IMR-90 (cell line): Measurements from ENCODE around the gene ZNF507. TPM values are rescaled to one million over a fixed set of nuclear protein-coding genes. Genes with fewer than 3 reads are reported as not detected.
A peak's percentile ranks its signal among the peaks of the same experiment; 100 is the strongest.

Experiments used
- ATAC-seq: fragments of 200-7000 bp; cut with Tn5 transposase; 2 replicates; pipeline ENCODE4 v1.9.1; 2020; ENCODE audit warnings: low read depth, mild to moderate bottlenecking, moderate library complexity
- BruUV-seq: library from RNA; stranded (reverse); fragments of 400-500 nt; replicated peaks from 2 replicates; lab custom pipeline; 2021; lab: Mats Ljungman, UMichigan
- CTCF ChIA-PET: fragments of 300-600 bp; formaldehyde crosslinking; extraction: SDS; loops from one replicate; lab custom pipeline; 2021; ENCODE audit warnings: antibody characterized with exemption; lab: Yijun Ruan, JAX
- POLR2A ChIA-PET: fragments of 300-600 bp; sonication (Branson Sonifier 250); formaldehyde crosslinking; loops from one replicate; lab custom pipeline; 2022; ENCODE audit warnings: antibody characterized with exemption; ENCODE audit not compliant: unreplicated experiment; lab: Charles Lee
- DNase-seq: peaks from one replicate; pipeline ENCODE4 v3.0.0; 2013
- H2AFZ ChIP-seq: replicated peaks from 2 replicates; pipeline ENCODE3; 2013; ENCODE audit warnings: low read length, mild to moderate bottlenecking; ENCODE audit not compliant: poor library complexity
- H2AK5ac ChIP-seq: 2 replicates; pipeline ENCODE4 v1.6.1; 2013; ENCODE audit warnings: low read depth, low read length, inconsistent platforms
- H2AK9ac ChIP-seq: replicated peaks from 2 replicates; pipeline ENCODE3; 2013; ENCODE audit warnings: mild to moderate bottlenecking, low read depth, low read length, moderate library complexity; ENCODE audit not compliant: poor library complexity
- H2BK120ac ChIP-seq: 2 replicates; pipeline ENCODE4 v1.6.1; 2013; ENCODE audit warnings: low read depth, low read length, inconsistent platforms
- H2BK15ac ChIP-seq: 3 replicates; pipeline ENCODE4 v1.6.1; 2013; ENCODE audit warnings: low read depth, low read length, inconsistent platforms
- H2BK20ac ChIP-seq: 2 replicates; pipeline ENCODE4 v1.6.1; 2013; ENCODE audit warnings: low read depth, mild to moderate bottlenecking, inconsistent platforms, low read length, moderate library complexity
- H2BK5ac ChIP-seq: 2 replicates; pipeline ENCODE4 v1.6.1; 2013; ENCODE audit warnings: mild to moderate bottlenecking, low read depth, low read length, inconsistent platforms; ENCODE audit not compliant: poor library complexity, severe bottlenecking
- H3K14ac ChIP-seq: replicated peaks from 2 replicates; pipeline ENCODE4 v1.6.1; 2013; ENCODE audit warnings: low read depth, low read length, inconsistent platforms
- H3K18ac ChIP-seq: 2 replicates; pipeline ENCODE4 v1.6.1; 2013; ENCODE audit warnings: low read depth, low read length, control low read depth
- H3K23ac ChIP-seq: 2 replicates; pipeline ENCODE4 v1.6.1; 2013; ENCODE audit warnings: low read depth, low read length, inconsistent platforms
- H3K27ac ChIP-seq: 2 replicates; pipeline ENCODE4 v1.5.1; 2013; ENCODE audit warnings: mild to moderate bottlenecking, control low read depth, low read length; ENCODE audit not compliant: insufficient read depth
- H3K27me3 ChIP-seq: 2 replicates; pipeline ENCODE4 v1.6.1; 2013; ENCODE audit warnings: low read length; ENCODE audit not compliant: control insufficient read depth, insufficient read depth
- H3K36me3 ChIP-seq: 2 replicates; pipeline ENCODE4 v1.6.1; 2013; ENCODE audit warnings: low read length, mixed read lengths; ENCODE audit not compliant: control insufficient read depth, insufficient read depth
- H3K4ac ChIP-seq: 2 replicates; pipeline ENCODE4 v1.6.1; 2013; ENCODE audit warnings: low read depth, low read length, inconsistent platforms
- H3K4me1 ChIP-seq: 2 replicates; pipeline ENCODE4 v1.6.1; 2013; ENCODE audit warnings: low read length, mixed read lengths; ENCODE audit not compliant: control insufficient read depth, insufficient read depth
- H3K4me2 ChIP-seq: 2 replicates; pipeline ENCODE4 v1.6.1; 2013; ENCODE audit warnings: low read depth, mild to moderate bottlenecking, control low read depth, low read length, moderate library complexity
- H3K4me3 ChIP-seq: 2 replicates; pipeline ENCODE4 v1.5.1; 2013; ENCODE audit warnings: low read depth, mild to moderate bottlenecking, control low read depth, low read length, moderate library complexity; ENCODE audit not compliant: insufficient read depth
- H3K56ac ChIP-seq: 2 replicates; pipeline ENCODE4 v1.6.1; 2013; ENCODE audit warnings: low read length, inconsistent platforms; ENCODE audit not compliant: insufficient read depth; ENCODE audit errors: extremely low read depth
- H3K79me1 ChIP-seq, 2 experiments: 2 replicates each; pipeline ENCODE4 v1.6.1; 2013; ENCODE audit warnings: low read length in 2 of 2, inconsistent platforms in 1 of 2, low read depth in 1 of 2
- H3K9ac ChIP-seq: 2 replicates; pipeline ENCODE4 v1.6.1; 2013; ENCODE audit warnings: low read depth, low read length, control low read depth
- H3K9me1 ChIP-seq: 2 replicates; pipeline ENCODE4 v1.6.1; 2013; ENCODE audit warnings: low read length, inconsistent platforms; ENCODE audit not compliant: insufficient read depth
- H3K9me3 ChIP-seq: 2 replicates; pipeline ENCODE4 v1.6.1; 2013; ENCODE audit warnings: low read length; ENCODE audit not compliant: control insufficient read depth, insufficient read depth
- H4K20me1 ChIP-seq: 2 replicates; pipeline ENCODE4 v1.6.1; 2013; ENCODE audit warnings: low read length, inconsistent platforms; ENCODE audit not compliant: insufficient read depth
- H4K5ac ChIP-seq: 2 replicates; pipeline ENCODE4 v1.6.1; 2013; ENCODE audit warnings: mild to moderate bottlenecking, low read depth, low read length, control low read depth
- H4K8ac ChIP-seq, 2 experiments: 2 replicates each; pipeline ENCODE4 v1.6.1; 2013; ENCODE audit warnings: low read depth in 2 of 2, low read length in 2 of 2, control low read depth in 1 of 2, inconsistent platforms in 1 of 2
- H4K91ac ChIP-seq: 2 replicates; pipeline ENCODE4 v1.6.1; 2013; ENCODE audit warnings: low read depth, low read length, inconsistent platforms; ENCODE audit not compliant: insufficient read depth
- BHLHE40 ChIP-seq: fragments of 150-350 bp; IDR thresholded peaks from 2 replicates; pipeline ENCODE4 v1.6.1; 2016; ENCODE audit warnings: mild to moderate bottlenecking, low read depth, low read length
- CEBPB ChIP-seq: IDR thresholded peaks from 2 replicates; pipeline ENCODE4 v1.6.1; 2012; ENCODE audit warnings: low read depth, low read length, improper control_type of control experiment
- CHD1 ChIP-seq: IDR thresholded peaks from 2 replicates; pipeline ENCODE4 v1.6.1; 2012; ENCODE audit warnings: low read depth, low read length, improper control_type of control experiment
- CTCF ChIP-seq: conservative IDR thresholded peaks from 2 replicates; pipeline ENCODE4 v1.5.1; 2012; ENCODE audit warnings: mild to moderate bottlenecking, low read depth, low read length, improper control_type of control experiment
- FOS ChIP-seq: fragments of 150-350 bp; IDR thresholded peaks from 2 replicates; pipeline ENCODE4 v1.6.1; 2016; ENCODE audit warnings: low read depth, low read length
- MAFK ChIP-seq: IDR thresholded peaks from 2 replicates; pipeline ENCODE4 v1.6.1; 2012; ENCODE audit warnings: low read depth, low read length, improper control_type of control experiment
- MAZ ChIP-seq: IDR thresholded peaks from 2 replicates; pipeline ENCODE4 v1.6.1; 2012; ENCODE audit warnings: low read depth, mild to moderate bottlenecking, low read length, improper control_type of control experiment, moderate library complexity, borderline replicate concordance
- MXI1 ChIP-seq: IDR thresholded peaks from 2 replicates; pipeline ENCODE4 v1.6.1; 2012; ENCODE audit warnings: low read depth, mild to moderate bottlenecking, low read length, moderate library complexity, borderline replicate concordance
- NFE2L2 ChIP-seq: fragments of 150-350 bp; IDR thresholded peaks from 2 replicates; pipeline ENCODE4 v1.6.1; 2016; ENCODE audit warnings: low read depth, mild to moderate bottlenecking, low read length
- POLR2A ChIP-seq: IDR thresholded peaks from 2 replicates; pipeline ENCODE4 v1.6.1; 2012; ENCODE audit warnings: mild to moderate bottlenecking, low read depth, low read length
- RAD21 ChIP-seq: IDR thresholded peaks from 2 replicates; pipeline ENCODE4 v1.6.1; 2012; ENCODE audit warnings: low read length, improper control_type of control experiment
- RCOR1 ChIP-seq: IDR thresholded peaks from 2 replicates; pipeline ENCODE4 v1.6.1; 2012; ENCODE audit warnings: mild to moderate bottlenecking, low read length, improper control_type of control experiment; ENCODE audit not compliant: insufficient replicate concordance
- RFX5 ChIP-seq: IDR thresholded peaks from 2 replicates; pipeline ENCODE4 v1.8.0; 2012; ENCODE audit warnings: low read depth, mild to moderate bottlenecking, low read length, moderate library complexity
- USF2 ChIP-seq: fragments of 150-350 bp; IDR thresholded peaks from 2 replicates; pipeline ENCODE4 v1.6.1; 2017; ENCODE audit warnings: mild to moderate bottlenecking, antibody characterized with exemption, low read length, low read depth
- WGBS, 2 experiments: methylation state at CpG; one replicate each; pipeline versions ENCODE4 v1.1.5 to v1.1.7; 2013; ENCODE audit warnings: missing lambda C conversion rate in 2 of 2; ENCODE audit not compliant: insufficient read length in 1 of 2; ENCODE audit errors: extremely low coverage in 2 of 2; 5-methylcytosine and 5-hydroxymethylcytosine counted together
- dilution Hi-C: fragments of 300-500 bp; cut with HindIII; formaldehyde crosslinking; loops from one replicate; pipeline ENCODE4 v1.14.3; 2018; ENCODE audit warnings: low sequenced_read_pairs; ENCODE audit not compliant: unreplicated experiment
- in situ Hi-C: fragments of 300-500 bp; cut with MboI; formaldehyde crosslinking; loops from 3 replicates; pipeline ENCODE4 v1.14.3; 2019; ENCODE audit warnings: low sequenced_read_pairs, inconsistent platforms, mixed read lengths
- intact Hi-C: fragments of 100-400 bp; cut with micrococcal nuclease; formaldehyde crosslinking; loops from 2 replicates; pipeline ENCODE4 v1.10.0; 2022
- polyA plus RNA-seq, 3 experiments: library from polyadenylated mRNA; depleted of rRNA; stranded (reverse); fragments of >200 nt; gene quantifications; 2 replicates each; pipeline ENCODE4 v1.2.3, GENCODE V29; 2012; ENCODE audit warnings: low replicate concordance in 1 of 3
- total RNA-seq: library from RNA; depleted of rRNA; stranded (reverse); fragments of >200 nt; gene quantifications from 2 replicates; pipeline ENCODE4 v1.2.3, GENCODE V29; 2012

ZNF507 gene
- total and polyA plus RNA-seq, 2 of the 4 experiments (the other 2 are of a cell fraction): 9.6 to 19.9 TPM

DNA sequence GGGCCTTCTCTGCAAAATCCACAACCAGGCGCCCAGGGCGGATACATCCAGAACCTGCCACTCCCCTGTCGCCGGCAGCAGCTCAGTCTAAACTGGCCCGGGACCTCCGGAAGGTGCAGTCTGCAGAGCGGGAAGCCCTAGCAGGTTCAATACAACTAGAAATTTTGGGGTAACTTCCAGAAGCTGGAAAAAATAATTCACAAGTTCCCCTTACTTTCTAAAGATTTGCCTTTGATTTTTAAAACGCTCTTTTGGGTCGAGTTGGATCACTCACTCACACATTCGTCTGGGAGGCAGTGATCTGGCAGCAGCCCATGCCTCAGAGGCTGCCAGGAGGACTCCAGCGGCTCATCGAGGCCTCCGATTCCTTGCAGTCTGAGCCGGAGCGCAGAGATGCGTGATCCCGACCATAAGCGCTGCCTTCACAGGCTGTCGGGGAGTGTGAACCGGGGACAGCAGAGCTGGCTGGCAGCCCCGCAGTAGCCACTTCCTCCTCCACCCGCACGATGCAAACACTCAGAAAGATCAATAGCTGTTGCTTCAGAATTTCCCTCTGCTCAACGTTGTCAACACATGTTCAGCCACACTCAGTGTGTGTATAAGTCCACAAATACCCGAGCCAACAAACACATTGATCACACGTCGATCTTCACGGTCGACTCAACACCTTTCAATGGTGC, 35.6 kb upstream of the ZNF507 start:
- Histone ChIP-seq H3K4me1 (no peaks in the 10 kb centered on the region), H3K18ac (no peak overlapping the region), H3K27ac (no peak overlapping the region), H3K56ac (no peak overlapping the region), H2AK9ac (no peak overlapping the region), H3K9me3 (no peaks in the 10 kb centered on the region), H3K4me2 (no peak overlapping the region), H3K9me1 (no peaks in the 10 kb centered on the region), H3K4ac (no peak overlapping the region), H4K20me1 (no peaks in the 10 kb centered on the region), H3K23ac (no peak overlapping the region), H4K8ac (no peak overlapping the region), H3K14ac (no peak overlapping the region), H2BK20ac (no peak overlapping the region), H2BK15ac (no peak overlapping the region), H4K5ac (no peak overlapping the region), H3K27me3 (peaks cover 5% of the 10 kb centered on the region), H2AFZ (peak overlapping the region; percentile 44), H4K91ac (no peak overlapping the region), H3K36me3 (no peaks in the 10 kb centered on the region), H2AK5ac (no peak overlapping the region), H3K9ac (no peak overlapping the region), H2BK5ac (no peak overlapping the region), H3K4me3 (no peak overlapping the region), H2BK120ac (no peak overlapping the region), H3K79me1 (no peaks in the 10 kb centered on the region)
- TF ChIP-seq MAFK: no peak
- no peak for TF ChIP-seq CTCF
- TF ChIP-seq MXI1: no peak
- no peak for TF ChIP-seq RAD21
- TF ChIP-seq RCOR1: no peak
- TF ChIP-seq NFE2L2: no peak
- no peak for TF ChIP-seq RFX5
- no peak for TF ChIP-seq CEBPB
- TF ChIP-seq FOS: no peak
- no peak for TF ChIP-seq CHD1
- no peak for TF ChIP-seq USF2
- TF ChIP-seq MAZ: no peak
- TF ChIP-seq POLR2A: no peak
- TF ChIP-seq BHLHE40: no peak
- in situ Hi-C loops: no loop called here
- WGBS, 2 experiments: 10% methylated on average over 8 of the region's 29 CpGs; no CpG with 5 or more reads in 1 of the 2 experiments
- BruUV-seq: no TSS peak
- CTCF ChIA-PET: no interaction called here
- POLR2A ChIA-PET: no interaction called here
- ATAC-seq: no peak
- intact Hi-C loops: no loop called here
- dilution Hi-C loops: no loop called here
- no peak for DNase-seq
